K562 (cell line): Measurements from ENCODE around the gene BUB3. TPM values are rescaled to one million over a fixed set of nuclear protein-coding genes. Genes with fewer than 3 reads are reported as not detected.
A peak's percentile ranks its signal among the peaks of the same experiment; 100 is the strongest.

Source experiments
- CBFA2T2 ChIP-seq: fragments of 450-650 bp; conservative IDR thresholded peaks from 2 replicates; pipeline ENCODE4 v1.6.1; 2017; ENCODE audit warnings: mild to moderate bottlenecking
- CXXC5 ChIP-seq: fragments of 250-450 bp; sonication (Bioruptor Pico); IDR thresholded peaks from 2 replicates; pipeline ENCODE4 v1.8.0; 2022; ENCODE audit warnings: inconsistent platforms, mild to moderate bottlenecking, moderate library complexity
- NUFIP1 ChIP-seq: fragments of 450-650 bp; IDR thresholded peaks from 2 replicates; pipeline ENCODE4 v1.6.1; 2018; ENCODE audit not compliant: partially characterized antibody
- POLR2A ChIP-seq: fragments of 450-650 bp; conservative IDR thresholded peaks from 2 replicates; pipeline ENCODE4 v1.6.1; 2016
- PURB ChIP-seq: sonication (generic); formaldehyde crosslinking; IDR thresholded peaks from 2 replicates; pipeline ENCODE4 v1.9.0; 2021; ENCODE audit warnings: low read depth, mild to moderate bottlenecking, missing genetic modification reagents
- RCOR1 ChIP-seq, 2 experiments: IDR thresholded peaks; 2 replicates each; pipeline ENCODE4 v1.6.1; 2012; ENCODE audit warnings: low read depth in 2 of 2, low read length in 2 of 2, borderline replicate concordance in 1 of 2, improper control_type of control experiment in 1 of 2
- SIN3B ChIP-seq: fragments of 450-650 bp; IDR thresholded peaks from 2 replicates; pipeline ENCODE4 v1.6.1; 2017; ENCODE audit warnings: low read depth, mild to moderate bottlenecking, moderate library complexity
- TAF9B ChIP-seq: fragments of 450-650 bp; IDR thresholded peaks from 2 replicates; pipeline ENCODE4 v1.6.1; 2018; ENCODE audit warnings: mild to moderate bottlenecking; ENCODE audit not compliant: partially characterized antibody
- XRCC4 ChIP-seq: IDR thresholded peaks from one replicate; pipeline ENCODE4 v1.6.1; 2011; ENCODE audit not compliant: insufficient read depth, insufficient read length; ENCODE audit errors: extremely low read depth
- ZNF274 ChIP-seq: IDR thresholded peaks from 2 replicates; pipeline ENCODE4 v1.6.1; 2011; ENCODE audit warnings: low read depth, mild to moderate bottlenecking, low read length, moderate library complexity, borderline replicate concordance
- ZNF707 ChIP-seq: fragments of 250-450 bp; sonication (Bioruptor Pico); conservative IDR thresholded peaks from 2 replicates; pipeline ENCODE4 v1.8.0; 2022; ENCODE audit warnings: inconsistent platforms, mild to moderate bottlenecking, moderate library complexity
- ZNF764 ChIP-seq: fragments of 250-450 bp; sonication (Bioruptor Pico); IDR thresholded peaks from 2 replicates; pipeline ENCODE4 v1.4.0; 2020; ENCODE audit warnings: low read depth, mild to moderate bottlenecking, moderate library complexity
- polyA plus RNA-seq, 8 experiments: library from polyadenylated mRNA; depleted of rRNA in 4 of 8; stranded (reverse) in 5 of 8; unstranded in 3 of 8; fragments of >200 nt; fragmentation: Nextera tagmentation in 2 of 8; fragmentation: Illumina TruSeq in 1 of 8; extraction: Ambion mirVana in 2 of 8; extraction: Trizol in 1 of 8; gene quantifications; 2 replicates each; pipeline versions ENCODE4 v1.2.1 to v1.2.3, GENCODE V29; 2011 to 2014; ENCODE audit warnings: inconsistent platforms in 1 of 8, missing spikeins in 1 of 8
- total RNA-seq, 7 experiments: library from RNA; depleted of rRNA in 6 of 7; stranded (reverse); fragments of >200 nt in 6 of 7; fragmentation: Illumina TruSeq in 2 of 7; extraction: Trizol in 2 of 7; gene quantifications; 2 replicates each; pipeline versions ENCODE4 v1.2.1 to v1.2.3, GENCODE V29; 2011 to 2021; ENCODE audit warnings: low replicate concordance in 1 of 7
- TF ChIP-seq, protein P1 (sequence below): fragments of 250-450 bp; sonication (Bioruptor Pico); IDR thresholded peaks from 2 replicates; pipeline ENCODE4 v1.8.0; 2022; ENCODE audit warnings: moderate library complexity, mild to moderate bottlenecking, inconsistent platforms
- TF ChIP-seq, protein P2 (sequence below): fragments of 450-650 bp; IDR thresholded peaks from 2 replicates; pipeline ENCODE4 v1.6.1; 2017; ENCODE audit warnings: mild to moderate bottlenecking, moderate library complexity
- TF ChIP-seq, protein P3 (sequence below): IDR thresholded peaks from 2 replicates; pipeline ENCODE4 v1.6.1; 2014; ENCODE audit warnings: antibody characterized with exemption
- TF ChIP-seq, protein P4 (sequence below), 3 experiments: fragments of 200-800 bp in 1 of 3; sonication (Bioruptor generic) in 1 of 3; sonication (generic) in 1 of 3; formaldehyde crosslinking in 1 of 3; IDR thresholded peaks; 2 replicates each; pipeline versions ENCODE4 v1.6.1 to v1.8.0; 2016 to 2022; ENCODE audit warnings: mild to moderate bottlenecking in 2 of 3, missing compliant biosample characterization in 2 of 3, missing genetic modification characterization in 2 of 3, missing genetic modification reagents in 1 of 3

BUB3 gene
- total and polyA plus RNA-seq, 9 of the 15 experiments (the other 6 are each of a cell fraction or from before 2014, with no cell fraction given) = 167 to 761 (median 225) TPM

DNA sequence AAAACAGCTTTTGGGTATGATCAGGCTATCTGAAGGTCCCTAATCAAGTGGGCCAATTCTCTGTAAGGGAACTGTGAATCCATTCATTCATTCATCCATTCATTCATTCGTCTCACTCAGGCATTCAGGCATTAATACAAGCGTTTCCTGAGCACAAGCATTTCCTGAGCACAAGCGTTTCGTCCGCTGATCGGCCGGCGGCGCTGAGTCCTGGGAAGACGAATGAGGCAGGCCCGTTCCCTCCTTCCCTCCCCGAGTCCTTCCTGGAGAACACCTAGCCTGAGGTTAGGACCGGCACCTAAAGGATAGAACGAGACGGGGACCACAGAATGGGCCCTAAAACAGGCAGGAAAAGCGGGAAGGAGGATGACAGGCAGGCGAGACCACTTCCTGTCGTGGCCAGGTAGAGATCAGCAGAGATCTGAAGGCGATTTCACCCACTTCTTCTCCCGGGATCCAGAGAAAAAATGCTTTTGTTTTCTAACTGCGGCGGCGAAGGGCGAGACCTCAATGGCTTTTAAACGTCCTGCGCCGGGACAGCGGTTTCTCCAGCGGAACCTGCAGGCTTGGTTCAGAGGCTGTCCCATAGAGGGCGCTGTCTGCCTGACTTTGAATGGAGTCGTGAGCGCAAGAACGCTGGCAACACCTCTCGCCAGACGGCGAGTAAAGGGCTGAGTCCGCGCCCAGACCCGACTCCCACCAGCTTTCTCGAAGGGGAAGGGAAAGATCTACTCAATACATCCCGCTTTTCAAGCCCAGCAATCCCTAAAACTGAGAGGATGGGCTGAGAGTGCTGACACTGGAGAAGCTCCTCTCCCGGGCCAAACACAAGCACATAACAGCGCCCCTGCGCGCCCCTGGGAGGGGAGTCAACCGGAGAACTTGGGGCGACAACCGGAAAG, 21.4 kb upstream of the BUB3 start (continued):
- TF ChIP-seq ZNF764 (no peak), POLR2A (no peak), CXXC5 (0 out of 2 replicates have a peak, but pooled peaks have one; percentile 15), RCOR1 (IDR thresholded peaks at IDR 0.05; ENCODE audit: borderline replicate concordance in 1 of 2, low read depth in 2 of 2, low read length in 2 of 2) (no peak), TAF9B (no peak), XRCC4 (no peak), SIN3B (no peak), ZNF707 (CRISPR knock-in tag) (no peak), ZNF274 (no peak), NUFIP1 (no peak), CBFA2T2 (no peak), PURB (CRISPR knock-in tag) (no peak)
- TF ChIP-seq, protein P1, sequence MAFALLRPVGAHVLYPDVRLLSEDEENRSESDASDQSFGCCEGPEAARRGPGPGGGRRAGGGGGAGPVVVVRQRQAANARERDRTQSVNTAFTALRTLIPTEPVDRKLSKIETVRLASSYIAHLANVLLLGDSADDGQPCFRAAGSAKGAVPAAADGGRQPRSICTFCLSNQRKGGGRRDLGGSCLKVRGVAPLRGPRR (CRISPR knock-in tag) = no peak
- TF ChIP-seq, protein P2, sequence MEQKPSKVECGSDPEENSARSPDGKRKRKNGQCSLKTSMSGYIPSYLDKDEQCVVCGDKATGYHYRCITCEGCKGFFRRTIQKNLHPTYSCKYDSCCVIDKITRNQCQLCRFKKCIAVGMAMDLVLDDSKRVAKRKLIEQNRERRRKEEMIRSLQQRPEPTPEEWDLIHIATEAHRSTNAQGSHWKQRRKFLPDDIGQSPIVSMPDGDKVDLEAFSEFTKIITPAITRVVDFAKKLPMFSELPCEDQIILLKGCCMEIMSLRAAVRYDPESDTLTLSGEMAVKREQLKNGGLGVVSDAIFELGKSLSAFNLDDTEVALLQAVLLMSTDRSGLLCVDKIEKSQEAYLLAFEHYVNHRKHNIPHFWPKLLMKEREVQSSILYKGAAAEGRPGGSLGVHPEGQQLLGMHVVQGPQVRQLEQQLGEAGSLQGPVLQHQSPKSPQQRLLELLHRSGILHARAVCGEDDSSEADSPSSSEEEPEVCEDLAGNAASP = no peak
- TF ChIP-seq, protein P3, sequence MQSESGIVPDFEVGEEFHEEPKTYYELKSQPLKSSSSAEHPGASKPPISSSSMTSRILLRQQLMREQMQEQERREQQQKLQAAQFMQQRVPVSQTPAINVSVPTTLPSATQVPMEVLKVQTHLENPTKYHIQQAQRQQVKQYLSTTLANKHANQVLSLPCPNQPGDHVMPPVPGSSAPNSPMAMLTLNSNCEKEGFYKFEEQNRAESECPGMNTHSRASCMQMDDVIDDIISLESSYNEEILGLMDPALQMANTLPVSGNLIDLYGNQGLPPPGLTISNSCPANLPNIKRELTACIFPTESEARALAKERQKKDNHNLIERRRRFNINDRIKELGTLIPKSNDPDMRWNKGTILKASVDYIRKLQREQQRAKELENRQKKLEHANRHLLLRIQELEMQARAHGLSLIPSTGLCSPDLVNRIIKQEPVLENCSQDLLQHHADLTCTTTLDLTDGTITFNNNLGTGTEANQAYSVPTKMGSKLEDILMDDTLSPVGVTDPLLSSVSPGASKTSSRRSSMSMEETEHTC = no peak
- TF ChIP-seq, protein P4, sequence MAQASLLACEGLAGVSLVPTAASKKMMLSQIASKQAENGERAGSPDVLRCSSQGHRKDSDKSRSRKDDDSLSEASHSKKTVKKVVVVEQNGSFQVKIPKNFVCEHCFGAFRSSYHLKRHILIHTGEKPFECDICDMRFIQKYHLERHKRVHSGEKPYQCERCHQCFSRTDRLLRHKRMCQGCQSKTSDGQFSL (CRISPR knock-in tag; IDR thresholded peaks at IDR 0.05) = no peak
- TF ChIP-seq, protein P4 (tag; IDR thresholded peaks at IDR 0.05) = no peak
